ACC112 (cell line): ENCODE results near the gene RAB7B.

Experiments used
- H2AFZ ChIP-seq: fragments of 200-600 bp; sonication (generic); one replicate; pipeline ENCODE4 v1.6.0; 2017; ENCODE audit warnings: antibody characterized with exemption, low read length; ENCODE audit not compliant: unreplicated experiment
- H3K27ac ChIP-seq: fragments of 200-600 bp; sonication (generic); 2 replicates; pipeline ENCODE4 v1.5.1; 2014; ENCODE audit warnings: low read depth, mild to moderate bottlenecking, antibody characterized with exemption, low read length, moderate library complexity
- H3K27me3 ChIP-seq: fragments of 200-600 bp; sonication (generic); 2 replicates; pipeline ENCODE4 v1.6.1; 2014; ENCODE audit warnings: mild to moderate bottlenecking, antibody characterized with exemption, low read length, moderate library complexity, mixed read lengths; ENCODE audit not compliant: insufficient read depth
- H3K36me3 ChIP-seq: fragments of 200-600 bp; sonication (generic); 2 replicates; pipeline ENCODE4 v1.6.1; 2016; ENCODE audit warnings: mild to moderate bottlenecking, antibody characterized with exemption, low read length, moderate library complexity, mixed read lengths; ENCODE audit not compliant: insufficient read depth
- H3K4me1 ChIP-seq: fragments of 200-600 bp; sonication (generic); one replicate; pipeline ENCODE4 v1.6.1; 2016; ENCODE audit warnings: low read length, mixed read lengths; ENCODE audit not compliant: insufficient read depth, unreplicated experiment, control insufficient read depth
- H3K4me3 ChIP-seq: fragments of 200-600 bp; sonication (generic); 2 replicates; pipeline ENCODE4 v1.5.1; 2014; ENCODE audit warnings: mild to moderate bottlenecking, low read depth, low read length
- H3K79me2 ChIP-seq: fragments of 200-600 bp; sonication (generic); one replicate; pipeline ENCODE4 v1.6.0; 2016; ENCODE audit warnings: low read length; ENCODE audit not compliant: control insufficient read depth, unreplicated experiment, insufficient read depth

Gene RAB7B

DNA sequence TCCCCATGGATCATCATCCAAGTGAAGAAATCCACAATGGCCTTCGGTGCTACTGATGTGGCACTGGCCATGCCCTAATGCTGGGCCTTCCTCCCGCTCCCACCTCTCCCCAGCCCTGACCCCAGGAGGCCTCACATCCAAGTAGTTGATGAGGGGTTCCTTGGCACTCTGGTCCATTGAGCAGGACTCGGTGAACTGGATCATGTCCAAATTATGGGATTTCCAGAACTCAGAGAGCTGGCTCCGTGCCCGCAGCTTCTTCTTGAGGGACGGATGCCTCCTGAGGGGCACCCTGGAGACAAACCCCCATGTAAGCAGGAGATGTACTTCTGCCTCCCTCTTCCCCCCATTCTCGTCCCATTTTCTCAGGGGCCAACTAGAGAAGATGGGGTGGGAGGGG lies 19.6 kb upstream of the RAB7B start:
- no peaks in the 10 kb centered on the region for H3K27me3 ChIP-seq
- H3K79me2 ChIP-seq = no peaks in the 10 kb centered on the region
- no peaks in the 10 kb centered on the region for H3K36me3 ChIP-seq
- peaks cover 14% of the 10 kb centered on the region for H3K4me1 ChIP-seq
- no peak overlapping the region for H3K27ac ChIP-seq
- no peak overlapping the region for H2AFZ ChIP-seq
- H3K4me3 ChIP-seq = no peak overlapping the region

- peak overlapping the region; percentile 26; the same call in 1 of the 2 replicates for H3K4me3 ChIP-seq
- peaks cover 14% of the 10 kb centered on the region for H3K4me1 ChIP-seq
- no peak overlapping the region for H3K27ac ChIP-seq
- H3K79me2 ChIP-seq = no peaks in the 10 kb centered on the region
- H3K36me3 ChIP-seq = no peaks in the 10 kb centered on the region
- no peak overlapping the region for H2AFZ ChIP-seq
- no peaks in the 10 kb centered on the region for H3K27me3 ChIP-seq
Observed at GRCh38 chr1:206021626-206022365, 18.6 kb upstream of the RAB7B start.

DNA sequence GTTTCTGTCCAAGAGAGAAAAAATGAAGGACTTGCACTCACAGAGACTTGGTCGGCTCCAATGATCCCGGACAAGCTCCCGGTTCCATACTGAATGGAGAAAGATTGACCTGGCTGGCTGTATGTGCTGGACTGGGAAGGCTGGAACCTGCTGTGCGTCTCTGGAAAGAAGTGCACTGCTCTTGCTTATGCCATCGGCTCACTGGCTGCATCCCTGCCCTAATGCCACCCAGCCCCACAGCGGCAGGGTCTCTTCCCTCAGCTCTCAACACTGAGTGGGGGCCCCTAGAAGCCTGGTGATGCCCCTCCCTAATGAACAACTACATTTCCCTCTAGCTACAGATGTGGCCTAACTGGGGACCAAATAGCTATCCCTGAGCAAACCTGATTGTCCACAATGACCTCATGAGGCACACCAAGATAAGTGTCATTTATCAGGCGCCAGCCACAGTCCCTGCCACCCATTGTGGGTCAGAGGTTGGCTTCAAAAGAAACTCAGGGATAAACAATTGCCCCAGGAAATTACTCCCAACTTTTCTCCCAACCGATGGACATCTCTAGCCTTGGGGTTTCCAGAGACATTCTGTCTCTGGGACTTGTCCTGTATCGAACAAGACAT lies 17.9 kb upstream of the RAB7B start:
- H3K4me1 ChIP-seq = peaks cover 14% of the 10 kb centered on the region
- no peaks in the 10 kb centered on the region for H3K27me3 ChIP-seq
- H3K27ac ChIP-seq = no peak overlapping the region
- H3K36me3 ChIP-seq = no peaks in the 10 kb centered on the region
- no peaks in the 10 kb centered on the region for H3K79me2 ChIP-seq
- no peak overlapping the region for H2AFZ ChIP-seq
- H3K4me3 ChIP-seq = no peak overlapping the region

GRCh38 chr1:206020393-206021007 lies 17.3 kb upstream of the RAB7B start:
- Histone ChIP-seq H3K27me3 (no peaks in the 10 kb centered on the region), H3K36me3 (no peaks in the 10 kb centered on the region), H2AFZ (no peak overlapping the region), H3K79me2 (no peaks in the 10 kb centered on the region), H3K4me3 (no peak overlapping the region), H3K27ac (no peak overlapping the region), H3K4me1 (peaks cover 14% of the 10 kb centered on the region)

GRCh38 chr1:206015071-206015470 lies 11.9 kb upstream of the RAB7B start:
- H3K27ac ChIP-seq = no peak overlapping the region
- H3K27me3 ChIP-seq = no peaks in the 10 kb centered on the region
- H2AFZ ChIP-seq = no peak overlapping the region
- no peak overlapping the region for H3K4me3 ChIP-seq
- H3K4me1 ChIP-seq = no peaks in the 10 kb centered on the region
- no peaks in the 10 kb centered on the region for H3K36me3 ChIP-seq
- no peaks in the 10 kb centered on the region for H3K79me2 ChIP-seq

- Histone ChIP-seq H3K27me3 (no peaks in the 10 kb centered on the region), H3K4me3 (no peak overlapping the region), H3K27ac (no peak overlapping the region), H2AFZ (no peak overlapping the region), H3K4me1 (no peaks in the 10 kb centered on the region), H3K79me2 (no peaks in the 10 kb centered on the region), H3K36me3 (no peaks in the 10 kb centered on the region)
Observed at GRCh38 chr1:206014601-206015000, 11.4 kb upstream of the RAB7B start.

DNA sequence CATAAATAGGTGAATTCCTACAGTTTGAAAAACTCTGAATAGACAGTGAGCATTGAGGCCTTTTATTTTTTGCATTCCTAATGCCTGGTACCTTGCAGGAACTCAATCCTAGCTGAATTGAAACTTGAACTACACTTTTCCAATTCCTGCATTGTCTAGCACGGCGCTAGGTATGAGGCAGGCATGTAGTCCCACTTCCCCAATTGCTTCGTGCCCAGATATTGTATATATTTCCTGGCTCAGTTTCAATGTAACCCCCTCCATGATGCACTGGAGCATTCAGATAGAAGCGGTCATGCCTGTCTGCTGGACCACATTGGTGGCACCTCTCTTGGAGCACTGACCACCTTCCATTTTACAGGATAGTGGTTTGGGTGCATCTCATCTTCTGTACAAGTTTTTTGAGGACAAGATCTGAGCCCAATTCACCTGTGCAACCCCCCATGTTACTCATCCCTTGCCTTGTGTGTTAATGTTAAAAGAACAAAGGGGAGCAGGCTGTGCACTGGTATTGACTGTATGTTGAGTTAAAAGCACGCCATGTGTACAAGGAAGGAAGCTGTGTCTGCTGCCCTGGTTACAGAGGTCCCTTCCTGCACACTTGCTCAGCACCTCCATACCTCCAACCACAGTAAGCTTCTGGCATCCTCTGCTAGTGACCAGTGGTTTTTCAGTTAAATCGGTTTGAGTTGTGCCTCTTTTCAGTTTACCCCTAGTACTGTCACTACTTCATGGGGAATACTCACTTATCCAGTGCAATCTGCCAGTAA lies 10.0 kb upstream of the RAB7B start:
- Histone ChIP-seq H3K4me1 (no peaks in the 10 kb centered on the region), H3K27me3 (no peaks in the 10 kb centered on the region), H3K4me3 (no peak overlapping the region), H3K27ac (no peak overlapping the region), H3K79me2 (no peaks in the 10 kb centered on the region), H2AFZ (no peak overlapping the region), H3K36me3 (no peaks in the 10 kb centered on the region)

DNA sequence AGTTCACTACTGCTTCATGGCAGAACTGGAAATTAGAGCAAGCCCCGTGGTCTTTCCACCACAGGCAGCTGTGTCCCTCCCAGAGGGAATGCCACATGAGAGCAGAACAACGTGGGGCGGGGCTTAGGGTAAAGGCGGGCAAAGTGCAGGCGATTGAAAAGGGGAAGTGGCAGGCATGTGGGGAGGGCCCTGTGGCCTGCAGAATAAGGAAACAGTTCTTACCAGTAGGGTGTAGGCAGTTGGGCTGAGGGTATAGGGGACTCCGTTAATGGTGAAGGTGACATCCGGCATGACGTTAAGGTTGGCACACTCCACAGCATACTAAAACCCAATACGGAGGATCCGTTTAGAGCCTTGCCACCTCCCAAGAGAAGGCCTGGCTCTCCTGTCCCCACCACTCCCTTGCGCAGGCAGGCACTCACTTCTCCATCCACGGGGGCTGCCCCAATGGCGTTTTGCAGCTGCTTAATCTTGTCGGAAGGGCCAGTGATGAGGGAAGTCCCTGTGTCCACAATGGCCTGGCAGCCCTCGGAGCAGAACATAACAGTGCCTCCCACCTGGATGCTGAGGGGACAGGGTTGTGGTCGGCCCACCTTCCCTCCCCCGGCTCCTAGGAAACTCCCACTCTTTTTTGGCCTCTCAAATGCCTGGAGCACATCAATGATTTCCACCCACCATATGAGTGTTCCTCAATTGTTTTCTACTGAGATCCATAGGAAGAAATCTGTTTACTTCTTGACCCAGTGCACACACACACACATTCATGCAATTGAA lies 9.1 kb upstream of the RAB7B start:
- no peak overlapping the region for H2AFZ ChIP-seq

DNA sequence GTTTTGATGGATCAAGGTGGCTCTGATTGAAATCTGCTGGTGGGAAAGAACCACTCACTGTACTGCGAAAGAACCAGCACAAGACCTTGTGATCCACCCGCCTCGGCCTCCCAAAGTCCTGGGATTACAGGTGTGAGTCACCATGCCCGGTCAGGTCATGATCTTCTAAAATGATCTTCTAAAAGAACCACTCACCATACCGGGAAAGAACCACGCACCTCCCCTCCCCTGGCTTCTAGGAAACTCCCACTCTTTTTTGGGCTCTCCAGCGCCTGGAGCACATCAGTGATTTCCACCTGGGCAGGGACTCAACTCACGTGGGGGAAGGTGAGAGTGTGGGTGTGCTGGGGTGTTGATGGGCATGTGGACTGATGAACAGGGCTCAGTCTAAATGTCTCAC lies 7.9 kb upstream of the RAB7B start:
- Histone ChIP-seq H3K4me3 (no peak overlapping the region), H3K27ac (no peak overlapping the region), H2AFZ (no peak overlapping the region), H3K79me2 (no peaks in the 10 kb centered on the region), H3K27me3 (no peaks in the 10 kb centered on the region), H3K4me1 (no peaks in the 10 kb centered on the region), H3K36me3 (no peaks in the 10 kb centered on the region)

More for the DNA sequence above, 9.1 kb upstream of the RAB7B start:
- Histone ChIP-seq H3K36me3 (no peaks in the 10 kb centered on the region), H3K79me2 (no peaks in the 10 kb centered on the region), H3K27me3 (no peaks in the 10 kb centered on the region), H3K4me3 (no peak overlapping the region), H3K4me1 (no peaks in the 10 kb centered on the region), H3K27ac (no peak overlapping the region)

- Histone ChIP-seq H3K4me3 (no peak overlapping the region), H3K4me1 (no peaks in the 10 kb centered on the region), H3K27ac (no peak overlapping the region), H3K36me3 (no peaks in the 10 kb centered on the region), H3K27me3 (no peaks in the 10 kb centered on the region), H3K79me2 (no peaks in the 10 kb centered on the region), H2AFZ (no peak overlapping the region)
Observed at GRCh38 chr1:206010060-206010459, 6.9 kb upstream of the RAB7B start.
